Vagina (tissue), 2 donors: ENCODE data around the gene PLCL1. TPM values are rescaled to one million over a fixed set of nuclear protein-coding genes. Genes with fewer than 3 reads are reported as not detected.

Source experiments
- DNase-seq, 2 donors: peaks; one replicate each; pipeline ENCODE4 v3.0.0-alpha.2; 2017; ENCODE audit errors: extremely low spot score in 2 of 2
- H3K27ac ChIP-seq: fragments of 200-600 bp; sonication (generic); one replicate; pipeline ENCODE4 v1.5.1; 2019
- H3K27me3 ChIP-seq: fragments of 200-600 bp; sonication (generic); one replicate; pipeline ENCODE4 v1.5.1; 2019
- H3K36me3 ChIP-seq, 2 donors: fragments of 200-600 bp; sonication (generic); one replicate each; pipeline ENCODE4 v1.5.1; 2017 to 2019
- H3K4me1 ChIP-seq: fragments of 200-600 bp; sonication (generic); one replicate; pipeline ENCODE4 v1.5.1; 2019
- H3K4me3 ChIP-seq, 2 donors: fragments of 200-600 bp; sonication (generic); 1 replicate in 1 of 2; 2 replicates in 1 of 2; pipeline ENCODE4 v1.5.1; 2016 to 2019
- H3K9me3 ChIP-seq: fragments of 200-600 bp; sonication (generic); one replicate; pipeline ENCODE4 v1.5.1; 2019
- CTCF ChIP-seq, 3 experiments: fragments of 450-650 bp in 2 of 3; fragments of 200-600 bp in 1 of 3; sonication (generic) in 1 of 3; IDR thresholded peaks; one replicate each; pipeline ENCODE4 v1.5.1; 2017 to 2019; ENCODE audit warnings: antibody characterized with exemption in 3 of 3, mild to moderate bottlenecking in 2 of 3, moderate library complexity in 2 of 3
- POLR2A ChIP-seq, 2 donors: fragments of 450-650 bp; IDR thresholded peaks; one replicate each; pipeline ENCODE4 v1.6.1; 2017; ENCODE audit warnings: antibody characterized with exemption in 2 of 2, mild to moderate bottlenecking in 2 of 2, moderate library complexity in 2 of 2
- POLR2AphosphoS5 ChIP-seq, 2 donors: sonication (generic); formaldehyde crosslinking; IDR thresholded peaks; one replicate each; pipeline ENCODE4 v1.9.0; 2017; ENCODE audit warnings: antibody characterized with exemption in 2 of 2, mild to moderate bottlenecking in 2 of 2, low read depth in 1 of 2; ENCODE audit not compliant: insufficient read depth in 1 of 2
- intact Hi-C: fragments of 100-400 bp; cut with DNase I; formaldehyde crosslinking; loops from one replicate; pipeline ENCODE4 v1.15.1; 2023
- total RNA-seq: library from RNA; depleted of rRNA; stranded (reverse); fragments of >200 nt; gene quantifications from one replicate; pipeline ENCODE4 v1.2.3, GENCODE V29; 2016

The PLCL1 gene
- total RNA-seq, 1 donor from 2014 or later = 6.6 TPM

DNA sequence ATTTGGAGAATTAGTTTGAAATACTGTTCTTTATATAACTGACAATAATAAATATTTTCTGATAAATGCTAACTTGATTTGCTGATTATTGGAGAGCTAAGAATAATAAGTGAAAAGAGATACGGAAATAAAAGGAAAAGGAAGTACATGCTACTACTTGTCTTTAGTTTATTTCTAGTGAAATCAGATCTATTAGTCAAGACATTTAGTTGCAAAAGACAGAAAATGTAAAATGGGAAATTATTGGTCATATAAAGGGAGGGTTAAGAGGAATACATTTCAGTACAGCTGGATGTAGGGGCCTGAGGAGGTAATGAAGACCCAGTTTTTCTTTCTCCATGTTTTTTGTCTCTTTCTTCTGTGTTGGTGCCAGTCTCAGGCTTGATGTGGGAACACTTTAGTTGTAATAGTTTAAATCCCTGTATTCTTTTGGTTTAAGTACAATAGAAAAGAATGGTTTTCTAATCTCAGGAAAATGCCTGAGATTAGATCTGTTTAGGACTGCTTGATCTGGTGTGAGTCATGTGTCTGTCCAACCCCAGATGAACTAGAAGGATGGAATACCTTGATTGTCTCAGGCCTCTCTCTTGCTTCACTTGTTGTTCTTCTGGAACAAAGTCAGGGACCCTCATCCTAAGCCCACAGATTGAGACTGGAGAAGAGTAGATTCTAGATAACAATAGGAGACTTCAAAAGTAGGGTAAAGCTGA, 58.0 kb downstream of the PLCL1 start:
- H3K36me3 ChIP-seq = no peaks in the 10 kb centered on the region
- no peaks in the 10 kb centered on the region for H3K4me1 ChIP-seq
- H3K27me3 ChIP-seq = no peaks in the 10 kb centered on the region
- no peak for DNase-seq
- H3K27ac ChIP-seq = no peak overlapping the region
- TF ChIP-seq POLR2AphosphoS5 (IDR thresholded peaks at IDR 0.05; ENCODE audit: insufficient read depth in 1 of 2, low read depth in 1 of 2) (no peak), CTCF (IDR thresholded peaks at IDR 0.05) (no peak), POLR2A (IDR thresholded peaks at IDR 0.05) (no peak)
- H3K4me3 ChIP-seq = no peak overlapping the region
- intact Hi-C loops = no loop called here
- no peaks in the 10 kb centered on the region for H3K9me3 ChIP-seq

GRCh38 chr2:197863744-197864143, 59.4 kb downstream of the PLCL1 start:
- intact Hi-C loops = no loop called here
- TF ChIP-seq CTCF (IDR thresholded peaks at IDR 0.05) (no peak), POLR2AphosphoS5 (IDR thresholded peaks at IDR 0.05; ENCODE audit: insufficient read depth in 1 of 2, low read depth in 1 of 2) (no peak), POLR2A (IDR thresholded peaks at IDR 0.05) (no peak)

DNA sequence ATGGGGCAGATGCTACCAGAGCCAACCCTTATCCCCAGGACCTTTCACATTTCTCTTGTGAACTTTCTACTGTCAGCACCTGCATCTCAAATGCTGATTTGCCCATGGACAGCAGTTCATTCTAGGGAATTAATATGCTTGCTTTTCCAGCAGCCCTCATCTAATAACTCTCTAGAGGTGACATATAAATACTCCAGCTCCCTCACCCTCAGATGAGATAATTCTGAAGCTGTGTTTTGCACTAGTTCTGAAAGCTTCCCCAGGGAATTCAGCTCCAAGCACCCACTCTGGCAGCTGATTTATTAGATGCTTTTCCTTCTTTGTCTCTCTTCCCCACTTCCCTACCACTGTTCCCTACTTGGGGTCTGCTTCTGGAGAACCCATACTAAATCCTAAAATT, 62.1 kb downstream of the PLCL1 start:
- H3K9me3 ChIP-seq = no peaks in the 10 kb centered on the region
- no peak overlapping the region for H3K27ac ChIP-seq
- DNase-seq = no peak
- H3K36me3 ChIP-seq = no peaks in the 10 kb centered on the region
- TF ChIP-seq POLR2AphosphoS5 (IDR thresholded peaks at IDR 0.05; ENCODE audit: insufficient read depth in 1 of 2, low read depth in 1 of 2) (no peak), CTCF (IDR thresholded peaks at IDR 0.05) (no peak), POLR2A (IDR thresholded peaks at IDR 0.05) (no peak)
- peaks cover 6% of the 10 kb centered on the region for H3K4me1 ChIP-seq
- intact Hi-C loops = no loop called here
- H3K27me3 ChIP-seq = no peaks in the 10 kb centered on the region
- no peak overlapping the region for H3K4me3 ChIP-seq

More at GRCh38 chr2:197863744-197864143, 59.4 kb downstream of the PLCL1 start:
- H3K27me3 ChIP-seq = no peaks in the 10 kb centered on the region
- no peak for DNase-seq
- H3K4me1 ChIP-seq = no peaks in the 10 kb centered on the region
- H3K4me3 ChIP-seq = no peak overlapping the region
- no peaks in the 10 kb centered on the region for H3K9me3 ChIP-seq
- H3K36me3 ChIP-seq = no peaks in the 10 kb centered on the region
- H3K27ac ChIP-seq = no peak overlapping the region

GRCh38 chr2:197867033-197867432, 62.6 kb downstream of the PLCL1 start:
- Histone ChIP-seq H3K4me1 (peaks cover 6% of the 10 kb centered on the region), H3K27ac (no peak overlapping the region), H3K36me3 (no peaks in the 10 kb centered on the region), H3K27me3 (no peaks in the 10 kb centered on the region), H3K4me3 (no peak overlapping the region), H3K9me3 (no peaks in the 10 kb centered on the region)
- DNase-seq = no peak
- intact Hi-C loops = no loop called here
- TF ChIP-seq POLR2AphosphoS5 (IDR thresholded peaks at IDR 0.05; ENCODE audit: insufficient read depth in 1 of 2, low read depth in 1 of 2) (no peak), POLR2A (IDR thresholded peaks at IDR 0.05) (no peak), CTCF (IDR thresholded peaks at IDR 0.05) (no peak)

DNA sequence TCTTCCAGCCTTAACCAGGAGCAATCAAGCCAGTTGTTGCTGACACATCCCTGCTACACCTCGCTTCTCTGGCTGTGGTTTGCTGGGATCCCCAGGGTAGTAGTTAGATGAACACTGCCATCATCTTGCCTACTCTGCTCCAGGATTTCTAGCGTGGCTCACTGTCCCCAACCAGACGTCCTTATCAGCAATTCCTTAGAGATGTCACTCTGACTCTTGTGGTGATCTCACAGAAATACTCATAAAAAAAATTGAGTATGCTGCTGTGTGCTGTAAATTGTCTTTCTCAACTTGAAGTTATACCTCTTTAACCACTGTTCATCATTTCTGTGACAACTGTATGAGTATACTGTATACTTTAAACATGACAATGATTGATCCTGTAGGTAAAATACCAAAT, 63.2 kb downstream of the PLCL1 start:
- H3K4me1 ChIP-seq = peaks cover 6% of the 10 kb centered on the region

More for the DNA sequence above, 63.2 kb downstream of the PLCL1 start:
- H3K4me3 ChIP-seq = no peak overlapping the region
- H3K9me3 ChIP-seq = no peaks in the 10 kb centered on the region
- H3K36me3 ChIP-seq = no peaks in the 10 kb centered on the region
- intact Hi-C loops = no loop called here
- no peak for TF ChIP-seq POLR2A (IDR thresholded peaks at IDR 0.05)
- no peaks in the 10 kb centered on the region for H3K27me3 ChIP-seq
- H3K27ac ChIP-seq = no peak overlapping the region
- DNase-seq = no peak
